Brain microvascular endothelial cell (primary cell): Measurements from ENCODE around the gene COX5B.
"Not testable (repeated sequence)": the region's sequence is repeated elsewhere in the genome, so short reads cannot be mapped to it uniquely, and the experiment has no call there.

Experiments used
- DNase-seq: peaks from one replicate; pipeline ENCODE4 v3.0.0-alpha.2; 2020
- H3K27ac ChIP-seq: fragments of 250-450 bp; sonication (Bioruptor Pico); 2 replicates; pipeline ENCODE4 v1.5.1; 2020; ENCODE audit warnings: mild to moderate bottlenecking, moderate library complexity
- H3K27me3 ChIP-seq: fragments of 250-450 bp; sonication (Bioruptor Pico); replicated peaks from 2 replicates; pipeline ENCODE4 v1.5.1; 2020; ENCODE audit warnings: mild to moderate bottlenecking
- H3K36me3 ChIP-seq: fragments of 250-450 bp; sonication (Bioruptor Pico); replicated peaks from 2 replicates; pipeline ENCODE4 v1.5.1; 2020; ENCODE audit warnings: mild to moderate bottlenecking
- H3K4me3 ChIP-seq: 2 replicates; pipeline ENCODE4 v1.5.1; 2011; ENCODE audit warnings: low read depth, mild to moderate bottlenecking, control low read depth, low read length, moderate library complexity
- in situ Hi-C: cut with HindIII; loops from 2 replicates; pipeline ENCODE4 v1.10.0; 2017; ENCODE audit warnings: low sequenced_read_pairs, low pct_ligation_motif_present
- TF ChIP-seq, protein P1 (sequence below): IDR thresholded peaks from 2 replicates; pipeline ENCODE4 v1.5.1; 2011; ENCODE audit warnings: low read depth, mild to moderate bottlenecking, moderate library complexity, low read length, control low read depth, inconsistent platforms; ENCODE audit errors: missing control alignments

The COX5B gene

GRCh38 chr2:97678298-97678697, 32.4 kb downstream of the COX5B start:
- Histone ChIP-seq H3K27ac (no peak overlapping the region), H3K36me3 (no peaks in the 10 kb centered on the region), H3K4me3 (no peak overlapping the region), H3K27me3 (no peaks in the 10 kb centered on the region)
- TF ChIP-seq, protein P1, sequence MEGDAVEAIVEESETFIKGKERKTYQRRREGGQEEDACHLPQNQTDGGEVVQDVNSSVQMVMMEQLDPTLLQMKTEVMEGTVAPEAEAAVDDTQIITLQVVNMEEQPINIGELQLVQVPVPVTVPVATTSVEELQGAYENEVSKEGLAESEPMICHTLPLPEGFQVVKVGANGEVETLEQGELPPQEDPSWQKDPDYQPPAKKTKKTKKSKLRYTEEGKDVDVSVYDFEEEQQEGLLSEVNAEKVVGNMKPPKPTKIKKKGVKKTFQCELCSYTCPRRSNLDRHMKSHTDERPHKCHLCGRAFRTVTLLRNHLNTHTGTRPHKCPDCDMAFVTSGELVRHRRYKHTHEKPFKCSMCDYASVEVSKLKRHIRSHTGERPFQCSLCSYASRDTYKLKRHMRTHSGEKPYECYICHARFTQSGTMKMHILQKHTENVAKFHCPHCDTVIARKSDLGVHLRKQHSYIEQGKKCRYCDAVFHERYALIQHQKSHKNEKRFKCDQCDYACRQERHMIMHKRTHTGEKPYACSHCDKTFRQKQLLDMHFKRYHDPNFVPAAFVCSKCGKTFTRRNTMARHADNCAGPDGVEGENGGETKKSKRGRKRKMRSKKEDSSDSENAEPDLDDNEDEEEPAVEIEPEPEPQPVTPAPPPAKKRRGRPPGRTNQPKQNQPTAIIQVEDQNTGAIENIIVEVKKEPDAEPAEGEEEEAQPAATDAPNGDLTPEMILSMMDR, result no peak
- no peak for DNase-seq
- in situ Hi-C loops, result no loop called here

- H3K4me3 ChIP-seq, DNase-seq, H3K27ac ChIP-seq, H3K36me3 ChIP-seq, in situ Hi-C loops, H3K27me3 ChIP-seq: not testable (repeated sequence)
These were observed 41.4 kb downstream of the COX5B start for GRCh38 chr2:97687235-97687634.

DNA sequence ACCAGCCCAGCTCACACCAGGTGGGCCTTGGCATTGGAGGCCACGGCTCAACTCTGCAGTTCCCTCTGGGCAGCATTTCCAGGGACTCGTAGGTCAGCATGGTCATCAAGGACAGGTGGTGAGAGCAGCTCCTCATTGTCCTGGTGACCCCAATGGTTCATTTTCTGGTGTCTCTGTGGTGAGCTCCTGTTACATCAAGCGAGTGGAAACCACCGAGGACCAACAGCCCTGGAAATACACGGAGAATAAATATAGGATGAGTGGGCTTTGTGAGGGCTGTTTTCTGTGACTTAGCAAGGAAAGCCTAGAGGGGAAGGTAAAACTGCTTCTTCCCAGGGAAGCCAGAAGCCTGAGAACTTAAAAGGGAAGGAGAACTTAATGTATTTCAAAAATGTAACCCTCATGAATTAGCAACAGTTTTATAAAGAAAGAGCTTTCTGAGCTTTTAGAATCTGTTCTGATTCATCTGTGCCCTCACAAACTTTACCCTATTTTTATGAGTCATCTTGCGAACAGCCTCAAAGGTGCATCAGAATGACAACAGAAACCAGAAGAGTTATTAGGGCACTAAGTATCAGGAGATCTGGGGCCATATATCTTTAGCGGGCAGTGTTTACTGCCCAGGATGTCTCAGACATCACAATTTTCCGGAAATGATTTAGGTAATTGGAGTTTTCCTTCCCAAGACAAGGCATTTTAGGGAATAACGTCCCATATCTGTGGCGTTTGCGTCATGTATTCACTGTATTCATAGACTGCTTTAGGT, 42.4 kb downstream of the COX5B start:
- in situ Hi-C loops, result no loop called here
- Histone ChIP-seq H3K27me3 (no peaks in the 10 kb centered on the region), H3K4me3 (no peak overlapping the region), H3K27ac (no peak overlapping the region), H3K36me3 (no peaks in the 10 kb centered on the region)
- no peak for DNase-seq
- TF ChIP-seq, protein P1, result no peak

- no peaks in the 10 kb centered on the region for H3K27me3 ChIP-seq
- no peaks in the 10 kb centered on the region for H3K36me3 ChIP-seq
- no peak overlapping the region for H3K27ac ChIP-seq
- no peak overlapping the region for H3K4me3 ChIP-seq
- TF ChIP-seq, protein P1, result no peak
- in situ Hi-C loops, result no loop called here
- DNase-seq, result no peak
These were observed 45.3 kb downstream of the COX5B start for GRCh38 chr2:97691166-97691565.

GRCh38 chr2:97693476-97693875, 47.6 kb downstream of the COX5B start:
- in situ Hi-C loops, result no loop called here
- peak; percentile 37 for DNase-seq
- Histone ChIP-seq H3K27ac (no peak overlapping the region), H3K27me3 (no peaks in the 10 kb centered on the region), H3K4me3 (no peak overlapping the region), H3K36me3 (no peaks in the 10 kb centered on the region)
- TF ChIP-seq, protein P1, result no peak

GRCh38 chr2:97695744-97696143, 49.9 kb downstream of the COX5B start:
- TF ChIP-seq, protein P1, result no peak
- Histone ChIP-seq H3K27ac (no peak overlapping the region), H3K4me3 (no peak overlapping the region), H3K36me3 (no peaks in the 10 kb centered on the region), H3K27me3 (no peaks in the 10 kb centered on the region)
- no peak for DNase-seq
- in situ Hi-C loops, result no loop called here
